HG02678 (cell line): ENCODE data around the gene TST.
A peak's percentile ranks its signal among the peaks of the same experiment; 100 is the strongest.

Source experiments
- ATAC-seq: cut with Tn5 transposase; IDR thresholded peaks from one replicate; pipeline ENCODE4 v1.9.1; 2021; ENCODE audit warnings: mild to moderate bottlenecking, moderate library complexity; ENCODE audit not compliant: unreplicated experiment

TST gene

DNA sequence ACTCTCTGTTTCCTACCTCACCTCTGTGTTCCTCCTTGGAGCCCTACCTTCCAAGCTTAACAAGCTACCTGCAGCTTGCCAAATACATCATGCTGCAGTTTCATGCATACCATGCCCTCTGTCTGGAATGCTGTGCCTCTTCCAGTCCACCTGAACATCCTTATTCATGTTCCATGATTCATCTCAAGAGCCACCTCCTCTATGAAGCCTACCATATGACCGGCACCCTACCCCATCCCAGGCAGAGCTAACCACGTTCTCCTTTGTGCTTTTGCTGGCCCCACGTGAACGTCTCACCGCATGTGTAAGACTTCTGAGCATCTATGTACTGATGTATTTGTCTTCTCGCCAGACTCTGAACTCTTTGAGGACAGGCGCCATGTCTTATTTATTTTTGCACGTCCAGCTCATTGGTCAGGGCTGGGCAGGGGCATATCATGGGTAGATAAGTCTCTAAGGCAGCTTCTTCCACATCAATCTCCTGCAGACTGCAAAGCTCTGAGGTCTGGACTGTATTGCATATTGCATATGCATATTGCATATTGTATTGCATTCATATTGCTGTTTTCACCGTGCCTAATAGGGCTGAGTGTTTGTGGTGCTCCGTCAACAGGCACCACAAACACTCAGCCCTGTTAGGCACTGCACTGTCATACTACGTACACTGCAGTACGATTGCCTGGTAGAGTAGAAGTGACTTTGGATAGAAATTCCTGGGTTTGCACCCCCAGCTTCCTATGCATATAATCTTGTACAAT, 31.0 kb downstream of the TST start:
- no peak for ATAC-seq

DNA sequence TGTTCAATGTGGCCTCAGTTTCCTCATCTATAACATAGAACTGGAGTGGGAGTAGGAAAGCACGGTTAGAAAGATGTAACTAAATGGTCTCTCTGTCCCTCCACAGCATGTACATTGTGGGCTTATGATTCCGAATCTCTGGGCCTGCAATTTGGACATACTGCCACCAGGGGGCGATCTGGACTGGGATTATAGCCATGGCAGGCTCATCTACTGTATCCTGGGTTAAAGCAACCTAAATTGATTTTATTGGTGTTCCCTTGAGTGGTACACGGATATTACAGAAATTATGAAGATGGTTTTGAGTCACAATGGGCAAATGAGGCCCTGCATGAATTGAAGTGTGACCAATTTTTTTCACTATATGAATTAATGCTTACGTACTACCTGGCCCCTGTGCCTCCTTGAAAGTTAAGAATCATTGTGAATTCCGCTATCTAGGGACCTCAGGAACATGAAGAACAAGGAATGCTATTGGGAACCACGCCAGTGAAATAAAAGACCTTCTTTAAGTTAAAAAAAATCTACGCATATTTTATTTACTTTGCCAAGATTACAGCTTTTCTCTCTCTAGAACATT, 32.9 kb downstream of the TST start:
- no peak for ATAC-seq

DNA sequence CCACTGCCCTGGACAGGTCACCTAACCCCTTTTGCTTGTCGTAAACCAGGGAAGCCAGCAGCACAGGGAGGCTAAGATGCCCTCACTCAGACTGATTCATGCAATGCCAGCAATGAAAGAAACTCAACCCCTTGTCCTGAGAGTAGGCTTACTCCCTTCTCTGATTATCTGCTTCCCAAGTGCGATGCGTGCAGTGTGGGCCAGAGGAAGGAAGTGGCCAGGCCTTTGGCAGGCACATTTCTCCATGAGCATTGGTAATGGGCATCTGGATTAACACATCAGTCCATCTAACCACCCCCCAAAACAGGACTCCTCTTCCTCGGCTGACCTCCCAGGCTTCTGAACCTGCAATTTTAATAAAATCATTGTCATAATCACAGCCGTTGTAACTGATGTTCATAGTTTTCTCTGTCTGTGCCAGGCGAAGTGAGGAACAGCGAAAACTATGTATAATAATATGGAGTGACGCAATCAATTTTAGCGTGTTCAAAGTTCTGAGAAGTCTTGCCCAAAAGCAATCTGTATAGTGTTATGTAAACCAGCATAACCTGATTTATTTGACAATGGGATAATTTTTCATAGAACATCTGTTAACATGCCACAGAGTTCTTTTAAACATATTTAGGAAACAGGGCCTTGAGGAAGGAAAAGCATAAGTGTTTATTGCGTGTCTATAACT, 33.9 kb downstream of the TST start:
- ATAC-seq: no peak

DNA sequence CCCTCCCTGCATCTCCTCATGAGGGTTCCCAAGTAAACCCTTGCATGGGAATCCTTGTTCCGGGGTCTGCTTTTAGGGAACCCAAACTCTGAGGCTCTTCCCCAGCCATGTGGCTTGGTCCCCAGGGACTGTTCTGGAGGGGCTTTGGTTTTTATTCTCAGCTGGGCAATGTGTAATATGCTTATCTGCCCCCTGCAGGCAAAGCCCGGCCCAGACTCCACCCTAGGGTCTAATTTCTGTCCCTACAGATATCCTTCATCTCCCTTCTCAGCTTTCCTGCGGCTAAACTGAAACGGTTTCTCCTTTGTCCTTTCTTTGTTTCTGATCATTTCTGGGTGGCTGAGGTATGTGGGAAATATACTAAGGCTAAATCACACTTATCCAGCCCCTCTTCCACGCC, 37.1 kb downstream of the TST start:
- no peak for ATAC-seq

DNA sequence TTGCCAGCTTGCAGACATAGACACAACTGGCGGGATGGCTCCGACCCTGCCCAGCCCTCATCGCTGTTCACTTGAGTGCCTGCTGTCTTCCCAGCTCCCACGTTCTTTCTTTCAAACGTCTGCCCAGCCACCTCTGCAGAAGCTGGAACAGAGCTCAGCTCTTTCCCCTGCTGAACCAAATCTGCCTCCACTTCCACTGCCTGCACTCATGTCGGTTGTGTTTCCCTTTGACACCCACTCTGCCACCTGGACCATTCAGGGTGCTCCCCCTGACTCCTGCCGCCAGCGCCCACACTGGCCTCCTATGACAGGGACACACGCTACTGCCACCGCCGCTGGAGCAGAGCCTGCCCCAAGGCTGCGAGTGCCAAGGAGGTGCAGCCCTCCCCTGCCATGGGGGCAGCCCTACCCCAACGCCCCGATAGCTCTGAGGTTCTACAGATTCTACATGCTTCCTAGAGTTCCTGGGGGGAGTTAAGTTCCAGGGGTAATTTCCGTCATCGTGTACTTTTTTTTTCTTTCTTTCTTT, 37.9 kb downstream of the TST start:
- ATAC-seq: no peak

DNA sequence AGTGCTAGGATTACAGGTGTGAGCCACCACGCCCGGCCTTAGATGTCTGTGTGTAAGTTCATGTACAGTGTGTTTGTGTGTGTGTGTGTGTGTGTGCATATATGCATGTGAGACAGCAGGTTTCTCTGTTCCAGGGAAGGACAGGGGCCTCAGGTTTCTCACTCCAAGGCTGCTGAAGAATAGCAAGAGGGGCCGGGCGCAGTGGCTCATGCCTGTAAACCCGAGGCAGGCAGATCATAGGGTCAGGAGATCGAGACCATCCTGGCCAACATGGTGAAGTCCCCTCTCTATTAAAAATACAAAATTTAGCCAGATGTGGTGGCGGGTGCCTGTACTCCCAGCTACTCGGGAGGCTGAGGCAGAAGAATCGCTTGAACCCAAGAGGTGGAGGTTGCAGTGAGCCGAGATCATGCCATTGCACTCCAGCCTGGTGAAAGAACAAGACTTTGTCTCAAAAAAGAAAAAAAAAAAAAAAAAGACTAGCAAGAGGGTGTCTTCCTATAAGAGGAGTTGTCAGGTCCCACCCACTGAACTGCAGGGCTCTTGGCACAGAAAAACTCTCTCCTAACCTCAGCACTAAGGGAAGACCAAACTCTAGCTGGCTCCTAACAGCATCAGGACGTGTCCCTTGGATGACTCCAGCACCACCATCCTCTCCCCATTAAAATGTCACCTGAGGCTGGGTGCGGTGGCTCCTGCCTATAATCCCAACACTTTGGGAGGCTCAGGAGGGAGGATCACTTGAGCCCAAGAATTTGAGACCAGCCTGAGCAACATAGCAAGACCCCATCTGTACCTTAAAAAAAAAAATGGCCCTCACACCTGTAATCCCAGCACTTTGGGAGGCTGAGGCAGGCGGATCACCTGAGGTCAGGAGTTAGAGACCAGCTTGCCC, 40.0 kb downstream of the TST start:
- no peak for ATAC-seq

DNA sequence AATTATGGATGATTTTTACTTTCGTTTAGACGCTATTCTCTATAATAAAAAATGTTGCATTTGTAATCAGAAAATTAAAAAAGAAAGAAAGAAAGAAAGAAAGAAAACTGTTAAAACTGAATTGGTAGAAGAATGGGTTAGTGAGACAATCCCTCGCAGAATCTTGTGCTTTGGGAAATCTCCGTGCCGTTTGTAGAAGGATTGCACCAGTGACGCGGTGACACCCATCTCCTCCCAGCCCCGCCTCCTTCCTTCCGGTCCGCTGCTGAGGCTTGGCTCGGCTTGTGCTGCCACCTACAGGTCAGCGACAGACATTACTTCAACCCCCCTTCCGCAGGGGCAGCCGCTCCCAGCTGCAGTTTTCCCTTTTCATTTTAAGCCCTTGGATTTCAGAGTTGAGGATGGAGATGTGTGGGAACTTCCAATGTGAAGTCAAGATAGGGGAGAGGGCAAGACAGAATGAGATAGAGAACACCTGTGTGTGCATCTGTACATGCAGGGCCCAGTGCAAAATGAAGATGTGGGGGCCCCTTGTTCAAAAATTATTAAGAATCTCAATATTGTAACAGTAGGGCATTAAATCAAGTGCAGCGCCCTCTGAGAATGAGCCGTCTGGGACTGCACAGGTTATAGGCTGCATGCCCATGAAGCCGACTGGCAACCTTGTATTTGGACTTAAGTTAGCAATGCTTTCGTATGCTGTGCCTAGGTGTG, 41.1 kb downstream of the TST start:
- ATAC-seq: peak; percentile 82

DNA sequence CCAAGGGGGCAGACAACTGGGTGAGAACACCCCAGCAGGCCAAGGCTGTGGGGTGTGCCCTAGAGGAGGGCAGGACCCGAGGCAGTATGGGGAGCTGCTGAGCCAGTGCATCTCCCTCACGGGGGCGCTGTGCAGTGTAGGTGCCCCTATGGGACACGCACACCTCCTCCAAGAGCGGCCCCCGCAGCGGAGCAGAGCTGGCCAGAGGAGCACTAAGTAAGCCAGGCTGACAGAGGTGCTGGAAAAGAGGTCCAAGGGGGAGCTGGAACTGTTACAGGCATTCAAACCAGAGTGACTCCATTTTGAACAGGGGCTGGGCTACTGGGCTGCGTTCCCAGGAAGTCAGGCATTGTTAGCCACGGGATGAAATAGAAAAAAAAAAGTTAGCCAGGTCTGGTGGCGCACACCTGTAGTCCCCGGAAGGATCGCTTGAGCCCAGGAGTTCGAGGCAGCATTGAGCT, 41.8 kb downstream of the TST start:
- peak; percentile 47 for ATAC-seq

DNA sequence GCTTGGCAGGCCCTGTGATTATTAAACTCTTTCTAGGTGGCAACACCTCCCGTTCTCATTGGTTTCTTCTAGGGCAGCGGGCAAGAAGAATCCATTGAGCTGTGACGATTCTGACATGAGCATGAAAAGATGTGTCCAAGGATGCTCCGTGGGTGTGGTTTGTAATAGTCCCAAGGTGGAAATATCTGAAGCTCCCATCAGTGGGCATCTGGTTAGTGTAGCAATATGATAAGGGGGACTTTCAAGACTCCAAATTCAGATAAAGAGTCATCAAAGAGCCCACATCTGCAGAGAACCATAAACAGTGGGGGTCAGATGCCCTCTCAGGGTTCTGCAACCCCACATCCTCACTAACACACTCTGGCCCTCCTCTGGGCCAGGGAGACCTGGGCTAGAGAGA, 42.6 kb downstream of the TST start:
- no peak for ATAC-seq

DNA sequence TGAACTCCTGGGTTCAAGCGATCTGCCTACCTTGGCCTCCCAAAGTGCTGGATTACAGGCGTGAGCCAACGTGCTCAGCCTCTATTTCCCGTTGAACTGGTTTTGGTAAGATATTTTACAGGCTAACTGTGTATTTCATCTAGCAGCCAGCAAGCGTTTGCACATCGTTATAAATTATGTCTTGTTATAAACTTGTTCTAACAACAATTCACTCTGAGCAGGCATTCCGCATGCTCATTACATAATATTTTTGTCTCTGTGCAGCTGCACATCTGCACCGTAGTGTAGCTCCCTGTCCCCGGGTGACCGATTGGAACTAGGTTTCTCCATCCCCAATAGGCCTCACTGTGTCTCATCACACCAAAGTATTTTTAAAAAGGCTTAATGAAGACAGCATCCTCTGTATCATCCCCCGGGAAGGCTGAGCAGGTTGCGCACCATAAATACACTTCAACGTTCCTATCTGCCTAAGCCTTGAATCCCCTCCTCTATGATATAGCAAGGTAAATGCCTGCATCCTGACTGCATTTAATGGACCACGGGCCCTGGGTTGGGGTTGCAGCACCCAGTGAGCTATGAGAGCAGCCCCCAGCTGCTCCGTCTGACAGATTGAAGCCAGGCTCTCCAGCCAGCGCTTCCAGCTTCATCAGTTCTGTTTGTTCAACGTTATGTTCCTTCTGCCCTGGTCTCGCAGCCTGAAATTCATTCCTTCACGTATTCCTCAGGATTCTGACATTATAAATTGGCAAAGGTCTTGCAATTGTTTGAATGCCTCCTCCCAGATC, 47.7 kb downstream of the TST start:
- no peak for ATAC-seq

DNA sequence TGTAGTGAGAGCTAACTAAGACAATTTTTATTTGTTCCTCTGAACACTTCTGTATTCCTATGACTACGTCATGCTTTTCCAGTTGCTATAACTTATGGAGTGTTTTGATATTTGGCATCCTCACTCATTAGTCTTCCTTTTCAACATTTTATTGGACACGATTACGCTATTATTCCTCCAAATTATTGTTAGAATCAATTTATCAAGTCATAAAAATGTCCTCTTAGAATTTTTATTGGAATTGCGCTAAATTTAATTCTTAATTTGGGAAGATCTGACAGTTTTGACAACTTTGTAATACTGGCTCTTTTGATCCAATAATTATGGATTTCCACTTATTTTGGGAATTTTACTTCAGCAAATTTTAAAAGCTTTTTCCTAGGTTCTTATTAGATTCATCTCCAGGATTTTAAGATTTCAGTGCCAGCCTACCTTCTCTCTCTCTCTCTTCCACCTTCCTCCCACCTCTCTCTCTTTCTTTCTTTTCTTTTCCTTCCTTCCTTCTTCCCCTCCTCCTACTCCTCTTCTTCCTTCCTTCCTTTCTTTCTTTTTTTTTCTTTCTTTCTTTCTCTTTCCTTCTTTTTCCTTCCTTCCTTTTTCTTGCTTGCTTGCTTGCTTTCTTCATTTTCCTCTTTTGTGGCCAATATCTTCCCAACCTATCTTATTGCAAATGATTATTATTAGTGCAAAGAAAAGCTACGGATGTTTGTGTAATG, 50.8 kb downstream of the TST start:
- ATAC-seq: no peak

DNA sequence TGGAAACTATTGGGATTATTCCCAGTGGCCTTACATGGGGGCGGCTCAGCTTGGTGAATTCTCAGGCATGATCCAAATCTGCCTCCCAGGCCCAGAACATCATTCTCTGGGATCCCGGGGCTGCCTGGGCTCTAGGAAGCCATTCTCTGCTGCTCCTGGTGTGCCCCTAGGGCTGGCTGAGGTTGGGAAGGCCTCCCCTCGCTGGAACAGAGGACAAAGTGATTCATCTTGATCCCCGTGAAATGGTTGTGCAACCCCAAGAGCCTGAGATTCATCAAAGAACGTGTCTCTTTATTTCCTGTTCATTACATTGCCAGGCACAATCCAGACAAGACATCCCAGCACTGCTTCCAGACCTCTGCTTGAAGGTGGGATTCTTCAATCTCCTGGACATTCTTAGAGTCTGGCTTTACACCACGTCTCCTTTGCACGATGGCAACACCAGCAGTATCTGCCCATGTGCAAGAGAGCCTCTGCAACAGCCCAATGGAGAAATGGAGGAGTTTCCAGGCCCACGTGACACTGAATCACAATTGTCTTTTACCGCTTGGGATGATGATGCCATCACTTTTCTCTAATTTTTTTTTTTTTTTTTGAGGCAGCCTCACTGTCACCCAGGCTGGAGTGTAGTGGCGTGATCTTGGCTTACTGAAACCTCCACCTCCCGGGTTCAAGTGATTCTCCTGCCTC, 52.3 kb downstream of the TST start:
- no peak for ATAC-seq

DNA sequence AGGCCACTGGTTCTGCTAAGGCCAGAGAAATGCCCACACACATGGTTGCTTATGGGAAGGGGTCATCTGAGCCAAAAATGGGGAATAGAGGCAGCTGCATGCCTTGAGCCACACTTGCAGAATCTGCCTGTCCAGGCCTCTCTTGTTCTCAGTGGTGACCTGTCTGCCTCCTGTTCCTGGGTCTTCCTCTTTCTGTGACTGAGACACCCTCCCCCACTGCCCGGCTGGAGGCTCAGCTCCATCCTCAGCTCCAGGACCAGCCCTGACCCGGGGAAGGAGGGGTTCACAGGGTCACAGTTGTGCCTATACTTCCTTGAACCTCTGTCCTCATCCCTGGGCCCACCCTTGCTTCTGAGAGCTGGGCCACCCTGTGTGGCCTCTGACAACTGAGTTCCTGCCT, 53.6 kb downstream of the TST start:
- no peak for ATAC-seq

DNA sequence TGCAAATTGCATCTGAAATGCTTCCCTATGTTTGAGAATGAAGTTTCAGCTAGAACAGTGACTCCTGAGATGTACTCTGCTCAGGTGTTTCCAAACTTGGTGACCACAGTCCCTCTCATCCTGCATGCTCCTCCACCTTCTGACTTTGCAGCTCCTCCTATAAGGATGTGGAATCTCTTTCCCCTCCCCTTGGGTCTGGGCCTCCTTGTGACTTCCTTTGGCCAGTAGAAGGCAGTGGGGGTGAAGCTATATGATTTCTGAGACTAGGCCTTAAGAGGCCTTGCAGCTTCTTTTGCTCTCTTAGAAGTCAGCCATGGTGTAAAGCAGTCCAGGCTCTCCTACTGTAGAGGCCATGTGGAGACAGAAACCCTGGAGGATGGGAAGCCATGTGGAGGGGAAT, 55.1 kb downstream of the TST start:
- ATAC-seq: no peak

DNA sequence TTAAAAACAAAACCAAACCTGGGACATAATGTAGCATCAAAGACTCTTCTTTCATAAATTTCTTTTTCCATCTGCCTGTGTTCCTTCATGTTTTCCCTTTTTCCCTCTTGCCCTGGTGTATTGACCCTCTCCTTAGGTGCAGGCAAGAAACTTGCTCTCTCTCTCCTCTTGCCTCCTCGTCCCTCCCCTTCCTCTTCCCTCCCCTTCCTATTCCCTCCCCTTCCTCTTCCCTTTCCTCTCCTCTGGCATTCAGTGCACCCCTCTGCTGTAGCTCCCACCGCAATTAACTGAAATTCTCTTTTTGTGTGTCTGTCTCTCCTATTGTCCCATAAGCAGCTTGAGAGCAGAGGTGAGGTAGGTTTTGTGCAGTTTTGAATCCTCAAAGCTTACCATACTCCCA, 55.9 kb downstream of the TST start:
- no peak for ATAC-seq

DNA sequence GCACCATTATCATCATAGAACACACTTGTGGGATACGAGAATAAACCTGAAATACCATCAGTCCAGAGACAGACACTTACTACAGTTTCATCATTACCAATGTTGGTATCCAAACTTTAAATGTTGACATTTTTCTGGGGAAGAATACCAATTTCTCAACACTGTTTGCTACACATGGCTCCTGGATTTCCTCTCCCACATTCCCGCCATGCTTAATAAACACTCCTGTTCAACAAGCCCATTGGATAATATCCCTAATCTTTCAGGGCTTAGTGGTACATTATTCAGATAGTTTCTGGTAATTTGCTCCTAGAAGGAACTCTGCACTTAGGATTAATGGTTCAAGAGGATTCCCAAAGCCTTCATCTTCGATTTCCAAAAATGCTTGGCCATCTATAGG, 57.6 kb downstream of the TST start:
- no peak for ATAC-seq
